ENCODE measurements around the gene FOXP1. TPM values are rescaled to one million over a fixed set of nuclear protein-coding genes. Genes with fewer than 3 reads are reported as not detected.

The FOXP1 gene
- total and polyA plus RNA-seq, 5 experiments from 2014 or later: 280 to 443 (median 382) TPM

DNA sequence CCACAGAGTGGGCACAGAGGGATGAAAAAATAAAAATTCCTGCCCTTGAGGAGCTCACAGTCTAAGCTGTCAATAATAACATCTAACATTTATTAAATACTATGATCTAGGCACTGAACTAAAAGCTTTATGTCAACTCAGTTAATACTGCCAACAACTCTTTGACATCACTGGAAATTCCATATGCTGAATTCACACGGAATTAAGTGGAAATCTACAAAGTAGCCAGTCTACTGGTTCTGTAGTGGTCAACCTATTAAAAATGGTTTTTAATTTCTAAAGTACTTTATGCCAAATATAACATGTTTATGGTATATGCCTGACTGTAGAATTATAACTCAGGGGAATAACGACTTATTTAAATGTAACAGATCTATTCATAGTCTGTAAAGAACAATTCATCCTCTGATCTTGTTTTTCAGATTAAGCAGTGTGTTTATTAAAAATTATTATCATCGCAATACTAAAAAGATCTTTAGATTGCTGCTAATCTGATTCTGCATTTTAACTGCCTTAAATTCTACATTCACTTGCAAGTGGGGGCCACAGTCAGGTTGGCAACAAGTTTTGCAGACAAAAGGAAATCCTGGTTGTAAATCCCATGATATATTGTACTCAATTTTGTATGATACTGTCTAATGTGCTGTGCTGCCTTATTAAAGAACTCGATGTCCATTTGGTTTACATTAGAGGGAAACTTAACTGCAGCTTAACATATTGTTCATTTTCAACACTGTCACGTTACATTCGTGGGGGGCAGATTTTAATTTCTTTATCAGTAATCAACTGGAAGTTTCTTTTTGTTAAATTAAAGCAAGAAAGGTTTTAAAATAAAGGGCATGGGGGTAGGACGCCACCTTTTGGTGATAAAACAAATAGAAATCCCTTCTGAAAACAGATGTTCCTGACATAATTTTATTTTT, 2.6 kb upstream of the FOXP1 start:
- H3K27me3 Mint-ChIP-seq: no peaks in the 10 kb centered on the region
- POLR2A ChIA-PET: interaction anchor here (0.9 kb wide), 1 partner anchor 92 kb away, joined by 3 read pairs; no protein-coding TSS in a partner anchor
- H3K9me3 Mint-ChIP-seq: no peaks in the 10 kb centered on the region
- H3K36me3 Mint-ChIP-seq: no peaks in the 10 kb centered on the region
- peak in 7 of 10 donors; percentile 30 to 67 (median 64) for DNase-seq
- peaks cover 8 to 42% (median 27%) of the 10 kb centered on the region in 4 donors for H3K4me1 Mint-ChIP-seq
- ATAC-seq: no peak
- H3K4me3 Mint-ChIP-seq: peak overlapping the region in 9 of 10 donors; percentile 2 to 98 (median 95)
- H3K27ac Mint-ChIP-seq: peak overlapping the region in 9 of 10 donors; percentile 11 to 99 (median 96)

DNA sequence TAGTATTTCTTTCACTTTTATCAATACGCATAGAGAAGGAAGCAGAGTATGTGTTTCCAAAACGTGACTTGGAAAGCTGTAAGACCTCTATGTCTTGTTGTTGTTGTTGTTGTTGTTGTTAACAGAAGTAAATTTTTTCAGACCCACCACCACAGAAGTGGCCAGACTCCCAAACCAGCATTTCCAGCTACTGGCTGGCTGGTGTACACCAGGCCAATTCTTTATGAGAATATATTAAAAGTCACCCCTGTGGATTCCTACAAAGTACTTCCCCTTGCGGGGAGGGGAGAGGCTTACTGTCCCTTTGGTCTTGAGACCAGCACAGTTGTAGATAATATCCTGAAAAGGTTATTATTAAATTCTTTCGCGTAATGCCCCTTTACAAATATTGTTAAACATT, 1.6 kb upstream of the FOXP1 start:
- Mint-ChIP-seq H3K27me3 (no peaks in the 10 kb centered on the region), H3K4me1 (peaks cover 11 to 45% (median 33%) of the 10 kb centered on the region in 4 donors), H3K36me3 (no peaks in the 10 kb centered on the region), H3K9me3 (no peaks in the 10 kb centered on the region), H3K4me3 (peak overlapping the region; percentile 85 to 98 (median 95)), H3K27ac (peak overlapping the region; percentile 91 to 99 (median 96))
- ATAC-seq (no peak), DNase-seq (peak in 4 of 10 donors; percentile 9 to 27 (median 20))
- POLR2A ChIA-PET: interaction anchor here (0.6 to 1.6 kb wide), 5 partner anchors 91 to 441 kb away, joined by 3 to 12 read pairs (median 4); no protein-coding TSS in a partner anchor

DNA sequence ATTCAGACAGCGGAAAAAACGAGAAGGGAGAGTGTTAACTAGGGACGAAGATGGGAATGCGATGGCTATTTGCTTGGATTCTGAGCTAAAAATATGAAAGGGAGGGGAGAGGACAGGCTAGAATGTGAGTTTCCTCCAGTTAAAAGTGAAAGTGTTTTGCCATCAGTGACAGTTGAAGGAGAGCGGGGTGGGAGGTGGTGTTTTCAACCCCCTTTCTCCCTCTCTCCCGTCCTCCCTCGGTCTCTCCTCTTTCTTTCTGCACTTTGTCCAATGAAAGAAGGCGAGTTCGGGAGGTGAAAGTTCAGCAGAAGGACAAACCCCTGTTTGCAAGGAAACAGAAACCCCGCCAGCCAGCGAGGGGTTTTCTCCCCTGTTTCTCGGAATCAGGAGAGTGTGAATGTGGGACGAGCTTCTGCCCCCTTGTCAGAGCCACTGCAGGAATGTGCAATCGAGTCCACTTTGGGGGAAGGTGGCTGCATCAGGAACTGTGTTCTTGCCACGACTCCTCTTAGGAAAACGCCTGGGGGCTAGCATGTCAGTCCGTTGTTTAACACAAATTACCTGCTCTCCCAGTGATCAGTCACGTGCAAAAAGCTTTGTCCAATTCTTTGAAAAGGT, 975 bp upstream of the FOXP1 start:
- DNase-seq (peak in 9 of 10 donors; percentile 22 to 62 (median 40)), ATAC-seq (peak; percentile 21 to 22)
- H3K4me1 Mint-ChIP-seq: peaks cover 11 to 52% (median 39%) of the 10 kb centered on the region in 4 donors
- no peaks in the 10 kb centered on the region for H3K36me3 Mint-ChIP-seq
- H3K9me3 Mint-ChIP-seq: no peaks in the 10 kb centered on the region
- no peaks in the 10 kb centered on the region for H3K27me3 Mint-ChIP-seq
- peak overlapping the region; percentile 85 to 98 (median 95) for H3K4me3 Mint-ChIP-seq
- POLR2A ChIA-PET: interaction anchor here (0.6 to 1.6 kb wide), 6 partner anchors 93 to 453 kb away, joined by 3 to 12 read pairs (median 4); no protein-coding TSS in a partner anchor
- H3K27ac Mint-ChIP-seq: peak overlapping the region; percentile 91 to 99 (median 96)

DNA sequence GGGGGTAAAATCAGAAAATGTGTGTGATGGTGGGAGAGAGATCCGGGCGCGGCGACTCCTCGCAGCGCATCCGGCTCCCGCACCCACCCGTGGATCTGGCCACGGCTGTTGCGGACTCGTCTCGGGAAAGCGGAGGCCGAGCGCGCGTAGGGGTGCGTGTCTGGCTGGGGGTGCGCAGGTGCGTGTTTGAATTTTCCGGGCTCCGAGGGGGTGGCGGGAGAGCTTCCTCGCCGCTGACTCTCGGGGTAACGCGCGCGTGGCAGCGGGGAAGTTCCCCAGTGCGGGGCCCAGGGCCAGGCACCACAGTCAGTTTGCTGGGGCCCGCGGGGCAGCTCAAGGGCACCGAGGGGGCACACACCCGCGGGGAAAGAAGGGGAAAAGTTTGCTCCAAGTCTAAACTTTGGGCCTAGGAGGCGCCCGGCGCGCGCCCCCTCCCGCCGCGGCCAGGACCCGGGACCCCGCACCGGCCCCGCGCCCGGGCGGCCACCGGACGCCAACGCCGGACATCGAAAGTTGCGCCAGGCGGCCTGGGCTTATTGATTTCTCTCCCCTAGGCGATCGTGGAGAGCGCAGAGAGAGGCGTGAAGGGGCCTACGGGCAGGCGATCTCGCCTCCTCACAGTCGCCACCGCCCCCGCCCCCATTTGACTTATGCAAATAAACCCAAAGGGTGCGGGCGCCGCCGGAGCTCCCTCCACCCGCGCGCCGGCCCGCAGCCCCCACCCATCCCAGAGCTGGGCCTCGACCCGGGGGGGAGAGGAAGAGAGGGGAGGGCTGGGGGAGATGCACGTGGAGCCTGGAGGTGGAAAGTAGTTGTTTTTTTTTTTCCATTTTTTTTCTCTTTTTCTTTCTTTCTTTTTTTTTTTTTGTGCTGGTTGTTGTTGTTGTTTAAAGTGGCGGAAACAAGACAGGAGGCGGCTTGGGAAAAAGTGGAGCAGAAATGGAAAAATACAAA, 639 bp downstream of the FOXP1 start:
- ATAC-seq (peak; percentile 49 to 63), DNase-seq (peak; percentile 47 to 83 (median 59))
- Mint-ChIP-seq H3K36me3 (no peaks in the 10 kb centered on the region), H3K9me3 (no peaks in the 10 kb centered on the region), H3K27ac (peak overlapping the region; percentile 91 to 98 (median 94)), H3K27me3 (no peaks in the 10 kb centered on the region), H3K4me1 (peaks cover 11 to 55% (median 47%) of the 10 kb centered on the region in 4 donors), H3K4me3 (peak overlapping the region; percentile 87 to 98 (median 94))
- POLR2A ChIA-PET: interaction anchor here (0.5 to 2.5 kb wide), 22 partner anchors 10 to 1030 kb away, joined by 3 to 13 read pairs (median 4); no protein-coding TSS in a partner anchor

DNA sequence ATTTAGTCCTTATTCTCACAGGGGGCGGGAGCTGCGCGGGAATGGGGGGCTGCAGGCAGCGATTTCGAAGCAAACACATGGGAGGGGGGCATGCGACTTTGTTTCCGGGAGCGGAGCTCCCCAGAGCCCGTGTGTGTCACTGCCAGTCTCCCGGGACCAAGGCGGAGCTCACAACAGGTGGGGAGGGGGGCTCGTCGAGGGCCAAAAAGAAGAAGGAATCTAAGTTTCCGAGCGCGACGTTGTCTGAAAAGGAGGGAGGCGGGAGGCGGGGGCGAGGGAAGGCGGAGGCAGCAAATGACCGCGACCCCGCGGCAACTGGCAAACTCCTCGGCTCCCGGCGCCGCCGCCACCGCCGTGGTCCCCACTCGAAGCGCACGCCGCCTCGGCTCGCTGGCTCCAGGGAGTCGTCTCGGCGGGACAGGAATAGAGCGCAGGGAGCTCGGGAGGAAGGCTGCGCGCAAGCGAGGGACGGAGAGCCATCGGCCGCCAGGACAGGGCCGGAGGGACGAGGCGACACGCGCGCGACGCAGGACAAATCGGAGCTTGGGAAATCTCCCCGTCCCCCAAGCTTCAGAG, 1.4 kb downstream of the FOXP1 start:
- no peaks in the 10 kb centered on the region for H3K9me3 Mint-ChIP-seq
- H3K27ac Mint-ChIP-seq: peak overlapping the region; percentile 83 to 98 (median 92)
- DNase-seq: peak; percentile 22 to 69 (median 35)
- H3K27me3 Mint-ChIP-seq: no peaks in the 10 kb centered on the region
- H3K4me1 Mint-ChIP-seq: peaks cover 11 to 62% (median 53%) of the 10 kb centered on the region in 4 donors
- H3K4me3 Mint-ChIP-seq: peak overlapping the region; percentile 87 to 98 (median 94)
- POLR2A ChIA-PET: interaction anchor here (0.7 to 2.5 kb wide), 18 partner anchors 9 to 1029 kb away, joined by 3 to 13 read pairs (median 4); no protein-coding TSS in a partner anchor
- peak; percentile 9 to 20 for ATAC-seq
- H3K36me3 Mint-ChIP-seq: no peaks in the 10 kb centered on the region

DNA sequence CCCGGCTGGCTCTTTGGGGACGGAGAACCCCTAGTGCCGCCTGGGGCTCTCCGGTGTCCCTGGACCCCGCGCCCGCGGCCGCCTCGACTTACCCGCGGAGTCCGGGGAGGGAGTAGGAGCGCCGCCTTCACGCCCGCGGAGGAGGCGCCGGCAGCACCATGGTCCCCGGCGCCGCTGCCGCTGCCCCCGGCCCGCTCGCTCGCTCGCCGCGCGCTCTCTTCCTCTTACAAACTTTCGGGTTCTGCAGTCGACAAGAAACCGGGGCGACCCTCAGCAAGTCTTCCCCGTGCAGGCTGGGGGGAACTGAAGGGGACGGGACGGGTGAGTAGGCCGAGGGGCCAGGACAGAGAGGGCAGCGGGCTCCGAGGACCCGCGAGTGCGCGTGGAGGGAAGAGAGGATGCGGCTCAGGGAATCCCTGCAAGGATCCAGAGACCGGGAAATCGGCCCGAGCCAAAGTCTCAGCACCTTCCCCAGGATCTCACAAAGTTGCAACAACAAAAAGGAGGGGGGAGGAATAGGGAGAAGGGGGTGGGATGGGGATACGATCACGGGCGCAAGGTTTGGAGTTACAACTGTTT, 2.0 kb downstream of the FOXP1 start:
- Mint-ChIP-seq H3K9me3 (no peaks in the 10 kb centered on the region), H3K4me1 (peaks cover 11 to 62% (median 53%) of the 10 kb centered on the region in 4 donors), H3K36me3 (no peaks in the 10 kb centered on the region), H3K27ac (peak overlapping the region; percentile 83 to 98 (median 92)), H3K27me3 (no peaks in the 10 kb centered on the region), H3K4me3 (peak overlapping the region; percentile 87 to 98 (median 94))
- ATAC-seq (peak; percentile 9 to 19), DNase-seq (peak; percentile 7 to 69 (median 33))
- POLR2A ChIA-PET: interaction anchor here (0.8 to 2.5 kb wide), 12 partner anchors 9 to 517 kb away, joined by 3 to 13 read pairs (median 5); no protein-coding TSS in a partner anchor

DNA sequence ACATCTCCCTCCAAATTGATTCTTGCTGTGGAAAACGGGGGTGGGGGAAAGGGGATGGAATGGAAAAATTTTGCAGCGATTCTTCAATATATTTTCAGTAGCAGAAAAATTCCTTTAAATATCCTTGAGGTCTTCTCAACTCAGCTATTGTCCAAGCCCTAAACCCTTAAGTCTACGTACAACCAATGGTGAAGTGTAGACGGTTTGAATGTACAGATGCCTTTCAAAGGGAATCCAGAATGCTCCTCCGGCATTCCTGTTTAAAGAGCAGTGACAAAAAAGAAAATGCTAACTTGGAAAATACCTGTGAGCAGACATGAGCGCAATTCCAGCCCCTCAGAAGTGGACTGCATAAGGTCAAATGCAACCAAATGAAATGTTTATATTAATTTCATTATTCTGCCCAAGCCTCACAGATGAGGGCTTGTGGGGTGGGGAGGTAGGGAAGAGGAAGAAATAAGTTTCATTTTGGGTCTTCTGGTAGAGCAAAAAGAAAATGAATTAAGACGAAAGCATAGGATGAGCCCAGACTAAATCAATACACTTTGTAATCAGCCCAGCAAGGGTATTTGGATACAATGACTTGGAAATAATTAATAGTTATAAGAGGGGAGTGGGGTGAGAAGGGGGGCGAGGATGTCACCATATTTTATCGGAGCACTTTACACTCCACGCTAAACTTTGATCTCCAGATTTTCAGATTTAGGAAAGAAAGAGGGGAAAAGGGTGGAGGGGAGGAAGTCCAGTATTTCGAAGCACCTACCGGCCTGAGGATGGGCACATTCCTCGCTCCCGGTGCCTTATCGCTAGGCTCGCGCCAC, 2.7 kb downstream of the FOXP1 start:
- peaks cover 10 to 58% (median 48%) of the 10 kb centered on the region in 4 donors for H3K4me1 Mint-ChIP-seq
- H3K27me3 Mint-ChIP-seq: no peaks in the 10 kb centered on the region
- H3K27ac Mint-ChIP-seq: peak overlapping the region; percentile 33 to 96 (median 77)
- no peaks in the 10 kb centered on the region for H3K36me3 Mint-ChIP-seq
- ATAC-seq (no peak), DNase-seq (no peak)
- H3K9me3 Mint-ChIP-seq: no peaks in the 10 kb centered on the region
- peak overlapping the region; percentile 84 to 98 (median 93) for H3K4me3 Mint-ChIP-seq
- POLR2A ChIA-PET: interaction anchor here (0.7 kb wide), 1 partner anchor 588 kb away, joined by 4 read pairs; no protein-coding TSS in a partner anchor

DNA sequence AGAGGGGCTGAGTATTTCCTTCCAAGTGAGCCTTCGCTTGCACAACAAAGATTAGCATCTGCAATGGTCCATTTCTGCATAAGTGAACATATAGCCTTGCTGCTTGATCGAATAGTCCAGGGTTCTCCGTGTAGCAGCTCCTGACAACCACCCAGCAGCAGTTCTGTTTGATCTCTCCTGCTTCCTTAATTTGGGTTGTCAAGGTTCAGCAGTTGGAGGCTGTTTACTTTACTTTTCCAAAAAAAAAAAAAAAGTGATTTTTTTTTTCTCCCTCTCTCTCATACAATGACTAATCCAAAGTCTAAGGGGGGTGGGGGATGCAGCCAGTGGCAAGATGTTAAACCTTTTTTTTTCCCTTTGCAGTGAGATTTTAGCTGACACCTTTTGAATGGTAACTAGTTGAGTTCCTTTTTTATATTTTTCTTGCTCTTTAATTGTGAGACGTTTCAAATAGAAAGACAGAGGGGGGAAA, 3.6 kb downstream of the FOXP1 start:
- POLR2A ChIA-PET: interaction anchor here (0.6 to 0.7 kb wide), 3 partner anchors 72 to 587 kb away, joined by 3 to 4 read pairs (median 3); no protein-coding TSS in a partner anchor
- DNase-seq (no peak), ATAC-seq (no peak)
- Mint-ChIP-seq H3K27ac (peak overlapping the region in 4 of 10 donors; percentile 23 to 96 (median 42)), H3K27me3 (no peaks in the 10 kb centered on the region), H3K36me3 (no peaks in the 10 kb centered on the region), H3K4me1 (peaks cover 10 to 50% (median 39%) of the 10 kb centered on the region in 4 donors), H3K9me3 (no peaks in the 10 kb centered on the region), H3K4me3 (peak overlapping the region in 8 of 10 donors; percentile 2 to 96 (median 75))

DNA sequence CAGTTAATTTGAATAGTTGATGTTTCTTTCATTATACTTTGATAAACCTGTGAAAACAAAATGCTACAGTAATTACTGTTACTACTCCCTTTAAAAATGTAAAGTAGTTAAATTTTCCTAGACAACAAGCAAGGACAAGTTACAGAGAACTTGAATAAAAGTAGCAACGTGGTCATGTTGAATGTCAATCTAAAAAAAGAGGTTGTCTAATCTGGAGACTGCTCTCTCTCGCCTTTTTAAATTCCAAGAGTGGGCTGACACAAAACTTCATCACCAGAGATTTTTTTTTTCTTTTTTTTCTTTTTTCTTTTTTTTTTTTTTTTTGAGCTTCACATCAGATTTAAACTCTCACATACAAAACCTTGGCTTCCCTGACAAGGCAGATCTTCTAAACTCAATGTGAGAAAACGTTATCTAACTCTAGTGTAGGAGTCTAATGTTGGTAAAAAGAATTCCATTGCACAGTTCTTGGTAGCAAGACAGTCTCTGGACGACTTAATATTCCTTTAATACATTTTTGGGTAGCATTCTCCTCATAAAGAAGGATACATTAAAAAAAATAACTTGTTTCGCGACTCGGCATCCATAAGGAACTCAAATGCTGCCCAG, 4.1 kb downstream of the FOXP1 start:
- no peak for ATAC-seq
- H3K27ac Mint-ChIP-seq: peak overlapping the region in 6 of 10 donors; percentile 5 to 96 (median 48)
- H3K4me1 Mint-ChIP-seq: peaks cover 10 to 44% (median 35%) of the 10 kb centered on the region in 4 donors
- H3K4me3 Mint-ChIP-seq: peak overlapping the region in 5 of 10 donors; percentile 8 to 96 (median 84)
- H3K9me3 Mint-ChIP-seq: no peaks in the 10 kb centered on the region
- no peaks in the 10 kb centered on the region for H3K36me3 Mint-ChIP-seq
- no peak for DNase-seq
- H3K27me3 Mint-ChIP-seq: no peaks in the 10 kb centered on the region
- POLR2A ChIA-PET: interaction anchor here (0.6 to 0.7 kb wide), 2 partner anchors 71 to 530 kb away, joined by 3 read pairs; no protein-coding TSS in a partner anchor
